GM18909 (cell line): ENCODE measurements around the gene MVB12B.

Source experiments
- ATAC-seq: cut with Tn5 transposase; IDR thresholded peaks from one replicate; pipeline ENCODE4 v1.9.1; 2021; ENCODE audit warnings: mild to moderate bottlenecking; ENCODE audit not compliant: unreplicated experiment, poor library complexity

Gene MVB12B

DNA sequence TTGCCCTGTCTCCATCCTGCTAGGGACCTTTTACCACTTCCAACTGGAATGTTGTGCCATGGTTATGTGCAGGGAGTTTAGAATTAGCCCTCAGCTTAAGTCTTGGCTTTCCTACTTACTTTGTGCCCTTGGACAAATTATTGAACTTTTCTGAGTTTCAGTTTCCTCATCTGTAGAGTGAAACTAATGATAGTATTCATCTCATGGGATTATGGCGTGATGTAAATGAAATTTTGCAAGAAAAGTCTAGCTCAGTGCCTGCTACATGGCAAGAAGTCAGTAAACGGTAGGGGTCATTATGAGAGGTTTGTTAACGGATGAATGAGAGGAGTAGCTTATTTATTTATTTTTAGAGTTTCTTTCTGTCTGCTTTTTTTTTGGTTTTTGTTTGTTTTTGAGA lies 1.8 kb downstream of the MVB12B start:
- no peak for ATAC-seq

DNA sequence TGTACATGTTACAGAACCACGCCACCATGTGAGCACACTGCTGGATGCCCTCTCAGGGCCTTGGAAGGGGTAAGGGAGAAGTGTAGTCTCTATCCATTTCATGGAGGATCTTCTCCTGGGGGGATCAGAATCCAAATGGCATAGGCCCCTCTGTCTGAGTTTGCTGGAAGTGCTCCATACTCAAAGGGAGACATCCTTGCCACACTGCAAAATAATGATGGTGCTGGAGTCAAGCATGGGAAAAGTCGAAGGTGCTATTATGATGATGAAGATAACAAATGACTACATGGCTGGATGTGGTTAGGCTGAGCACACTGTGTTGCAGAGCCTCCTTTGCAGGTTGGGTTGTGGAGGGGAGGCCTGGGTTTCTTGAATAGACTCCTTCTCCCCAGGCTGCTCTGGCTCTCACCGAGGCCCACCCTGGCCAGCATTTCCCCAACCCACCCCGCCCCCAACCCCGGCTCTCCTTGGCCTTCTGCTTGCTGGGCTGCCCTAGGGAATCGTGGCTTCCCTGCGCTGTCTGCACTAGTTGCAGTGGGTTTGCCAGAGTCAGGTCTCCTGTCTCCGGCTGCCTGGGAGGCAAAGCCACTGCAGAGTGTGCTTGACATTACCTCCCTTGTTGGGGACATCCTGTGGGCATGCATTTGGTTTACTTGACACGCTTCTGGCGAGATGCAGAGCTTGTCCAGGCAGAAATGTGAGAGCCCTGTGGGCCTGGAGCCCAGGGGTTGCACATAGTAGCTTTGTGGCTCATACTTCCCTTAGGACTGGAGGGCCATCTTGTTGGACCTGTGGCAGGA lies 3.0 kb downstream of the MVB12B start:
- no peak for ATAC-seq

DNA sequence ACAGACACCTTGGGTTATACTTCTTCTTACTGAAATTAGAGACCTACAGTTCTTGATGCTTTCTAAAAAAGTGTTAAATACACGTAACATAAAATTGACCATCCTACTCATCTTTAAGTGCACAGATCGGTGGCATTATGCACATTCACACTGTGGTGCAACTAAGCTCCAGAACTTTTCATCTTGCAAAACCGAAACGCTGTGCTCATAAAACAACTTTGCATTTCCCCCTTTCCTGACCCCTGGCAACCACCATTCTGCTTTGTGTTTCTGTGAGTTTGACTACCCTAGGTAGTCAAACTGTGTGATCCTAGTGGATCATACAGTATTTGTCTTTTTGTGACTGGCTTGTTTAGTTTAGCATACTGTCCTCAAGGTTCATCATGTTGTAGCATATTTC lies 3.9 kb downstream of the MVB12B start:
- ATAC-seq, result no peak

DNA sequence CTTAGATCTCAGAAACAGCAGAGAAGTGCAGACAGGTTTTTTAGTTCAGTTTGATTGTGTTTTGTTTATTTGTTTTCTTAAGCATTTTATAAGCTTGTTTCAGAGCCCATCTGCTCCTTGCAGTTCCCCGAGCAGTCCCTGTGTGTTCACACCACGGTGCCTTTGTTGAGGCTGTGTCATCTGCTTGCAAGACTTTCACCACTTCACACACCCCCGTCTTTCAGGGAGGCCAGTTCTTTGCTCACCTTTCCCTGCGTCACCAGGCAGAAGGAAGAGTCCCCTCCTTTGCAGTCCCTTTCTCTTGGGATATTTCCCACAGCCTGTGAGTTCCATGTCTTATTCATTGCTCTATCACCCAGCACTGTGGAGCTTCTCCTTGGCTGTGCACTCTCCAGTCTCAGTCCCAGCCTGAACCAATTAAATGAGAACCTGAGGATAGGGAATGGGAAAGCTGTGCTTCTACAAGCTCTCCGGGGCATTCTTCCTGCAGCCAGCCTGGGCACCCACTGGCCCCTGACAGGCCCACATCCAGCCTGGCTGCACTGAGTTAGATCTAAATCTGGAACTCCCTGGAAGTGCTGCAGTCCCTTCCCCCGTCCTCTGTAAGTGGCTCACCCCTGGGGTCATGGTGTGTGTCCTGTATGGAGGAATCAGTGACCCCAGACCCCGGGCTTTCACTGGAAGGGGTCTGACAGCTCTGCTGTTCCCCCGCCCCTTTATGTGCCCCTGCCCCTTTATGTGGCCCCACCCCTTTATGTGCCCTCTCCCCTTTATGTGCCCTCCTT lies 5.5 kb downstream of the MVB12B start:
- ATAC-seq, result no peak

DNA sequence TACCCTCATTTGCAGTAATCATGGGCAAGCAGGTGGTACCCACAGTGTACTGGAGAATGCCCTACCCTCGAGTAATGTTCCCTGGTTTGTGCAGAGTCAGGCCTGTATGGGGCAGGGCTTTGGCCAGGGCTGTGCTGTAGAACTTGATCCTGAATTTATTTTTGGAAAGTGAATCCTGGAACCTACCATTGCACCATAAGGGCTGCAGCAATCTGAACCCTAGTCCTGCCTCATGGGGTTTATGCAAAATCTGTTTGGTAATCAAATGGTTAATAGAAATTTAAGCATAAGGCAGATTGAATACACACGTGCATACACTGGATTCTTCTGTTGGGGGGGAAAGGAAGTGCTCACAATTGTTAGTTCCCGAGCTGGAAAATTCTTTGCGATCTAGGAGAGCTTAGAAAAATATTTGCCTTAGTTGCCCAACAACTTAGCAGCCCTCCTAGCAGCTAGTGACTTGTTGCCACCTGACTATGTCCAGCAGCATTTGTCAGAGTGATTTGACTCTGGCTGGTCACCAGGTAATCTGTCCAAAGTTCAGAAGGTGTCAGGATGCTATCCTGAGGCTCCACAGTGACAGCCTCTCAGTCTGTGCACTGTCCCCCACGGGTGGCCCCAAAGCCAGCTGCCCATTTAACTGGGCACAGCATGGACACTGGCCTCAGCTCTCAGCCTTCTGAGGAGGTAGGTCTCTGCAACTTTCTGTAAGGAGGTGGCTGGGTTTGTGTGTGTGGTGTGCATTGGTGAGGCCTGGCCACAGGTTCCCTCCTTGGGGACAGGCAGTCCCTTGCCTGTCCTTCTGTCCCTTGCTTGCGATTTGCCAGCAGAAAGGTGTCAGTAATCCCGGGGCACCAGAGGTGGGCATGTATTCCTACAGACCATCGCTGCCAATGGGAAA lies 8.3 kb downstream of the MVB12B start:
- no peak for ATAC-seq

DNA sequence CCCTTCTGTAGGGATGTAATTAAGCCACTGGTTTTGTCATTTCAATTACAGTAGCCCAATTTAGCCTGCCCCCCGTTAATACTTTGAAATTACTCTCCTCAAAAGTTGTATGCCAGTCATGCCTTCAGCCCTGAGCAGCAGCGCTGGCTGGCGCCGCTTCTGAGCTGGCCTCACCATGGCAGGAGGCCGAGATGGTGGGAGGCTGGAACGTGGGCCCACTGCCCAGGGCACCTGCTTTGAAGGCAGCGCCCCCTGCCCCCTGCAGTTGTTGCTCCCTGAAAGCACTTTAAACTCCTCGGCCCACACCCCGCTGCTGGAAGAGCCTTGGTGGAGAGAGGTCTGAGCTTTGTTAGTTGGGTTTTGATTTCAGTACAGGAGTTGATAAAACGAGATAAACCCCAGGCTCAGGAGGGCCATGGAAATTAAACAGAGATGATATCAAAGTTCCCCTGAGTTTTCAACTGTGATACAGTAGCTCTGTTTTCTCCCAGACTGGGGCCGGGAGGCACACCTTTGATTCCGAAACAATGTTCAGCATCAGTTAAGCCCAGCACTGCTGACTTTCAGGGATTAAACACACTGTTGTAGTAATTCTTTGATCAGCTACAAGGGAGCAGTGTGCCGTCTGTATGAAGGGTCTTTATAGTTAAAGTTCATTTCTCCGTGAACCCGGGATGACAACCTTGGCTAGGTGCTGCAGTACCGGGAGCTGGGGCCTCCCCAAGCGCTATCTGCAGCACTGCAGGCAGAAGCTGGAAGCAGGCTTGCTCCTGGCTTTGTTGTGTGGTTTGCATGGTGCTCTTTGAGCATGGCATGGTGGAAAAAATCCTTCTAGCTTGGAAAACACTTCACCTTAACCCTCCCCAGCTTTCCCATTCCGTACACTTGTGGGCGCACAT lies 9.5 kb downstream of the MVB12B start:
- no peak for ATAC-seq

DNA sequence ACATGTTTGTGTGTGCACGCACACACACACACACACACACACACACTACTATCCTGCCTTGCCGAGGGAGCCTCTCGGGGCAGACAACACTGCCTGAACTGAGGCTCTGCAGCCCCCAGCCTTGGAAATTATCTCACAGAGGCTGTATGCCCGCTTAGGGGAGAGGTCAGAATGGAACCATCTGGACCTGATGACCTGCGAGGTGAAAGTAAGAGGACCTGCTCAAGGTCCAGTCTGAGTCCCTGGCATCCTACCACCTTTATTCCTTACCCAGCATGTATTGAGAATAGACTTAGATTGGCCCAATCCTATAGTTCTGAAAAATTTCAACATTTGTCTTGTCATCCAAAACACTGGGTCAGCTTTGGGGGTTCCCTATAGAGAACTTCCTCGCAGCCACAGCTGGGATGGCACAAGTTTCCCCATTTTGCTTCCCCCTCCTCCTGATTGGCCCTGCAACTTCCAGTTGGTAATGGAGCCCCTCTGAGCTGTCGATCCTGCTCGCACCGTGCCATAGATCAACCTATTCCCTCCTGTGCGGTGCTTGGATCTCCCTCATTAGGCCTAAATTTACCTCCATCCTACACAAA lies 10.2 kb downstream of the MVB12B start:
- ATAC-seq, result no peak

DNA sequence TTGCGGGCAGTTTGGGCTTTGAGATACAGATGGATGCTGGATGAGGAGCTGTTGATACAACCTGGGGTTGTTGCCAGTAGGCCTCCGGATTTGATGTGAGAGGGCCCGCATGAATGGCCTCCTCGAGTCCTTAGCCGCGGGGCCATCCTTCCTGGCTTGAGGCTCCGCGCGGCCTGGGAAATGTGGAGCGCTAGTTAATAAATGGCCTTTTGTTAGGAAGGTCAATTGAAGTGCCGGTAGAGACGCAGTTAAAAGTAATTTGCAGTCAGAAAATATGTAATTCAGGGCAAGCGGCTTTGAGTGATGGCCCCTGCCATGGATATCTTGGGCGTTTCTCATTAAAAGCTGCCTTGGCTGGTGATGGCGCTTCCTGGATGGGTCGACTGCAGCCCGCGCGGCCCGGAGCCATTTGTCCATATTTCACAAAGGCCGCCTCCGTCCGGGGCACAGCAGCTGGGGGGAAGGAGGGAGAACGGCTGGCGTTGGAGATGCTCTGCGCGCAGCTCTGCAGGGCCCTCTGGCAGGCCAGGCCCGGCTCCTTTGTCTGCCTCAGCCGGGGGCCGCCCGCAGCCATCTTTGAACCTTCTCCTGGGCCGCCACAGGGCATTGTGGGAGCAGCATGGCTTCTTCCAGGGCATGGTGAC lies 11.2 kb downstream of the MVB12B start:
- ATAC-seq, result no peak

DNA sequence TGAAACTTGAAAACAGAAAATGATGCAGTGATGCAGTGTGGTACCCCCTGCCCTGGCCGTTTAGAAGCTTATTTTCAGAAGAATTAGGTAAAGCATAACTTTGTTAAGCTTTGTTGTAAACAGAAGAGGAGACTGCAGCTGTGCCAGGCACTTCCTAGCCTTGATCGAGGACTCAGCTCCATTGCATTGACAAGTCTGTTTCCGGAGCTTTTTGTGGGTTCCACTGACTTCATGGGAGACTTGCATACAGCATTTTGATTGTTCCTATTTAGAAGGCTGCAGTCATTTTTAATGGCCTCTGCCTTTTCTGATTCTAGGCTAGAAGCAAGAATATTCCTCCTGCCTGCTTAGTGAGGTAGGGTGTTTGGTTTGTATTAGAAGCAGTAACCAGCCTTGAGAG lies 12.3 kb downstream of the MVB12B start:
- no peak for ATAC-seq

DNA sequence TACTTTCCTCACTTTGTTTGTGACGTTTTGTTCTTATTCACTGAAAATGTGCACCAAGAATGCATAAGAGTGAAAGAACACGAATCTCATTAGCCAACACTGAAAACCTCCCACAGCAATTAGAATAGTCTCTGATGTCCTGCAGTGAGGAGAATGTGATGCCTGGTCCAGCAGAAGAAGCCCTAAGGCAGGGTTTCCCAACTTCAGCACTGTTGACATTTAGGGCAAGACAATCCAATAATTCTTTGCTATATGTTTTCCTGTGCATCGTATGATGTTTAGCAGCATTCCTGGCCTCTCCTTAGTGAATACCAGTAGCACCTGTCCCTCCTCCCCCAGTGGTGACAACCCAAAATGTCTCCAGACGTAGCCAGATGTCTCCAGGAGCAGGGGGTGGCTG lies 14.8 kb downstream of the MVB12B start:
- no peak for ATAC-seq

DNA sequence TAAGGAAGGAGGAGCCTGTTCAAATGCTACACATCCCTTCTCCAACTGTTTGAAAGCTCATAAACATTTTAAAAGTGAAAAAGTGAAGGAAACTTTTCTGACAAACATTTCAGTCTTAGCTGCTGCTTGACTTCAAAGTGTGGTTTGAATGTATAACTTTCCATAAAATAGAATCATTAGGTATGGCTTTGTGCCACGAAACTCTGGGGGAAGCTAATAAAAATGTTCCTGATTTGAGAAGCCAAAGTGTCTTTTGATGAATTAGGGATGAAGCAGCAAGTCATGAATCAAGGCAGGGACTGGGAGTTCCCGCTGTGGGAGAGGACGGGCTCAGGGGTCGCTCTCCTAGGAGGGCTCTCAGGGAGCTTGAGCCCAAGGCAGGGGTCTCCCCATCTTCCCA lies 15.3 kb downstream of the MVB12B start:
- no peak for ATAC-seq

DNA sequence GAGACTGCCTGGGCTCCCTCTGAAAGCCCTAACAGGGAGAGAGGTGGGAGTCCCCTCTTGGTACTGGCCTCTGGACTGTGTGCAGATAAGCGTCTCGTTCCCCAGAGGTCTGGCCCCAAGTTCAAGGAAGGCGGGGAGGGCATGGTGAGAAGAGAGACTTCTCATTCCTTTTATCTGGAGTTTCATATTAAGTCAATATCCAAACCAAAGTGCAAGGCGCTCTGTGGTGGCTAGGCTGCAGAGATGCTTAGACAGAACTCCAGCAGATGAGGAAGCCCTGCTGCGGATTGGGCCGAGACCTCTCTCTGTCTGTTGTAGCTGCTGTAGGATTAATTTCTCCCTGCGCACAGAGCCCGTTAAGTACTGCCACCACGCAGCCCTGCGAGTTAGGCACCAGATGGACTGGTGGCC lies 16.0 kb downstream of the MVB12B start:
- ATAC-seq, result no peak

DNA sequence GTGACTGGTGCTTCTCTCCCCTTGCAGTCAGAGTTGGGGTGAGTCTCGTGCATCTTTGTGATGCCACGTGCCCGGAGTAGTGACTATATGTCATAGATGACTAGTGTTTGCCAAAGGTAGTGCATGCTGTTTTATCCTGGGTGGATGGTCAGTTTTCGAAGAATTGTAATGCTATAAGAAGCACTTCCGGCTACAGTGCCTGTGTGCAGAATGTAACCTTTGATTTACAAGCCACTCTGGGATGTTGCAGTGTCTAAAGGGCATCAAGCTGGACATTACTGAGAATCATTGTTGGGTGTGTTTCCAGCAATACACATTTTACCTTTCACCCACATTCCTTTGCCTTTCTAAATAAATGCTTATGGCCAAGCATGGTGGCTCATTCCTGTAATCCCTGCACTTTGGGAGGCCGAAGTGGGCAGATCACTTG lies 16.7 kb downstream of the MVB12B start:
- ATAC-seq, result no peak

DNA sequence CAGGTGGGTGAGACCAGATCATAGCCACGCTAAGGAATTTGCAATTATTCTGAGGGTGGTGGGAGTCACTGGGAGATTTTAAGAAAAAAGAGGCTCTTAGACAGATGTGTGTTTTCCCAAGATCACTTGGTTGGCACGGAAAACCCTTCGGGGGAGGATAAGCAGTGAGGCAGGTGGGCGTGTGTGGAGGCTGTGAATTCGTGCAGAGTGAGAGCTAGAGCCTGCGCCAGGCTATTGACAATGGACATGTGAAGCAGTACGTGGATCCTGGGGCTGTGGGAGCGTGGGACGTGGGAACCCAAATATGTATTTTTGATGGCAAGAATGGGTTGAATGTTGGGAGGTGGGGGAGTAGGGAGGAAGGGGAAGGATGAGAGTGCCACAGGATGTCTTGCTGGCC lies 19.4 kb downstream of the MVB12B start:
- no peak for ATAC-seq

DNA sequence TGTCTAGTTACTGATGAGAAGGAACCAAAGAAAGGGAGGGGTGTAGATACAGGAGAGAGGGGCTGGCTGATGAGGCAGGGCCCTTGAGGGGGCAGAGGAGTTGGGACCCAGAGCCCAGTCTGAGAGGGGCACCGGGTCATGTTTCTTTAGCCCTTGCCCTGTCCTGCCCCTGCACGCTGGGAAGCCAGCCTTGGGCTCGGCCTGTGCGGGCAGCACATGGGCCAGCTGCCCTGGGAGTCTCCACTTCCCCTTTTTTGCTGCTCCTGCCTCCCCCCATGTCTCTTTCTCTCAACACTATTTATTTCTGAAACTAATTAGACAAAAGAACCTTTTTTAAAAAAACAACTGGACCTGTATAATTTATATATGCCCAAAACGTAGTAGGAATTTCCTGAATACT lies 20.5 kb downstream of the MVB12B start:
- ATAC-seq, result no peak

DNA sequence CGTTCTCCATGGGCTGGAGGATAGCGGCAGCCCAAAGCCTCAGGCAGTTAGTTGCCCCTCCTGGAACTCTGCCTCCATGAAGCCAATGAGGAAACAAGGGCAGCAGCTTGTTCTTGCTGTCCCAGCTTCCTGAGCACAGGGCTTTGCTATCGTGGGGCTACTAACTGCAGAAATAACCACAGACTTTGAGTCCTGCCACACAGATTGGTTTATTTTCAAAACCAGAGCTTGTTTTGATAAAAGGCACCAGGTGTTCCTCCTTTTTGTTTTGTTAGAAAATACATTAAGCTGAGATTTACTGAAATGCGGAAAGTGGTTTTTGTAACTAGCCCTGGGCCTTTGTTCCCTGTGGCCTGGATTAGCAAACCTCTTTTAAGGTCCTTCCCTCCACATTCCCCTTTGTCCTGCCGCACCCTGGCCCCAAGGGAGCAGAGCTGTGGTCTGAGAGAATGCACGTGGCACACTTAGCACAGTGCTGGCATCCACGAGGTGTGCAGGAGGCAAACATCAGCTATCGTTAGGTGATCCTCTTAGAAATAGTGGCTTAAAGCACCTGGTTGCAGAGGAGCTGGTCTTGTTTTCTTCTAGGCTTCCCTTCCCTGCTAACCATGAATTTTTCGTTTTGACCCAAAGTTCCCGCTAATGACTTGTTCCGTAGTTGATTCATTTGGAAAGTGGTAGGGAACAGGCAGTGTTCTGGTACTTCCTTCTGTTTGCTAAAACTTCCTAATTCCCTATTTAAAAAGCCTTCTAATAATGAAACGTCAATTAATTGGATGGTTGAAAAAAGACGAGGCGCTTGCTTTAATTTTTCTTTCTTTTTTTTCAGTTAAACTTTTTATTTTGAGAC lies 21.5 kb downstream of the MVB12B start:
- ATAC-seq, result no peak

DNA sequence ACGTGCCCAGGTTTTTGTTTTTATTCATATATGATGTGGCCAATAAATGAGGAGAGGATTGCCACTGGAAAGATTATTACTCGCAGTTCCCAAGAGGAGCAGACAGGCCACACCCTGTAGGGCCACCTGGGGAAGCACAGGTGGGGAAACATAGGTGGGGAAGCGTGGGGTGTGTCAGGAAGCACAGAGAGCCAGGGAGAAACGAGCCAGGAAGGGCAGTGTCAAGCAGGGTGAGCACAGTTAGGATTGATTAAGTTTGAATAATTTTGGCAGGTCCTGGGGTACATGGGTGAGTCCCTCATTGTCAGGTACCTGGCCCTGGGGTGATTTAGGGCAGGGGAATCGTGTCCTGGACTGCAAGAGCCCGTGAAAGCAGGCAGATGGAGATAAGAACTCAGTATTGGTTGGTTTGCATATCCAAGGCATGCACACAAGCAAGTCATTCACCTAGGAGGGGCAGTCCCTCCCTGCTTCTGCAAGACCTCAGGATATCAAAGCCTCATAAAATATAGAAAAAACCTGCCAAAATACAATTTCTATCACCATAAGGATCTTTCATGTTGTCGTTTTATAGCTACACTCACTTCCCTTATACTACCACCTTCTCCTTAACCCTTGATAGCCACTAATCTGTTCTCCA lies 22.4 kb downstream of the MVB12B start:
- no peak for ATAC-seq
